Ectodermal cell (in vitro differentiated cells): ENCODE measurements around the gene YLPM1.

Source experiments
- H3K27ac ChIP-seq: 2 replicates; pipeline ENCODE4 v1.7.0; 2013; ENCODE audit warnings: mild to moderate bottlenecking, low read depth, low read length; ENCODE audit not compliant: insufficient read depth, poor library complexity, severe bottlenecking
- H3K27me3 ChIP-seq: 2 replicates; pipeline ENCODE4 v1.7.0; 2013; ENCODE audit warnings: mild to moderate bottlenecking, low read length; ENCODE audit not compliant: insufficient read depth, control insufficient read depth, poor library complexity, severe bottlenecking
- H3K36me3 ChIP-seq: one replicate; pipeline ENCODE4 v1.7.0; 2013; ENCODE audit warnings: low read length; ENCODE audit not compliant: control insufficient read depth, insufficient read depth
- H3K4me1 ChIP-seq: one replicate; pipeline ENCODE4 v1.7.0; 2013; ENCODE audit warnings: low read length; ENCODE audit not compliant: control insufficient read depth, insufficient read depth
- H3K4me3 ChIP-seq: 2 replicates; pipeline ENCODE4 v1.7.0; 2013; ENCODE audit warnings: low read depth, low read length, control low read depth; ENCODE audit not compliant: insufficient read depth
- H3K9me3 ChIP-seq: 2 replicates; pipeline ENCODE4 v1.7.0; 2013; ENCODE audit warnings: mild to moderate bottlenecking, low read length, moderate library complexity; ENCODE audit not compliant: control insufficient read depth
- whole genome bisulfite sequencing, 2 experiments: methylation state at CpG; one replicate each; pipeline ENCODE4 v1.1.7; 2013; ENCODE audit warnings: missing lambda C conversion rate in 2 of 2; 5-methylcytosine and 5-hydroxymethylcytosine counted together

The YLPM1 gene

DNA sequence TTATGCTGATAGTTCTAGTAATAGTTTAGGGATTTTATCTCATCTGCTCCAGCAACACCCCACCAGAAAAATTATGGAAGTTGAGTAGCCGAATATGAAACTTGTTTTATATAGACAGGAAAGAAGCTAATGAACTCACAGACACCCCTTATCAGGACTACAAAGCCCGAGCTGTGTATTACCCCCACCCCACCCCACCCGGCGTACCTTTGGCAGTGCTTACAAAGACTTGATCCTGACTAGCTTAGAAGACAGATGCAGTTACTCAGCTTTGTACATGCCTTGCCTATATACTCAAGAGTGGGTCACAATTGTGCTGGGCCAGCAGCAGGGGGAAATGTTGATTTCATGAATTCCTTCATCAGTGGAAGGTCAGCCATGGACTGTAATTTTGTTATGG lies 90.5 kb downstream of the YLPM1 start:
- WGBS, 2 experiments = 87 to 91% methylated on average over 3 of the region's 4 CpGs
- Histone ChIP-seq H3K9me3 (no peaks in the 10 kb centered on the region), H3K4me3 (no peak overlapping the region), H3K27me3 (no peaks in the 10 kb centered on the region), H3K36me3 (no peaks in the 10 kb centered on the region), H3K27ac (no peak overlapping the region), H3K4me1 (no peaks in the 10 kb centered on the region)

DNA sequence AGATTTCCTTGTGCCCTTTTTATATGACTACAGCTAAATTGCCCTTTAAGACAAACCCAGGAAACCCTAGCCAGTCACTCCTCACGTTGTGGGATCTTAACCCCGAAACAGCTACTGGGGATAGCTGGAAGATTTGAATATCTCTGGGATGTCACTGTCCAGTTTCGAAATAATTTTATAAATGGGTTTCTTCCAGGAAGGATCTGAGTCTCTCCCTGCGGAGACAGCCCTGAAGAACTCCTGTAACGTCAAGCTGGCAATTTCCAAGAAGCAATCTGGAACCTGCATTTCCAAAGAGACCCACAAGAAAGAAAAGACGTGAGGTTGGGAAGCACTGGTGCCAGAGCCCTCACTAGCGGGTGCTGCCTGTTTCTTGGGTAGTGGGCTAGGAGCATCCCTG lies 91.9 kb downstream of the YLPM1 start:
- H3K4me1 ChIP-seq = no peaks in the 10 kb centered on the region
- H3K4me3 ChIP-seq = no peak overlapping the region
- H3K27me3 ChIP-seq = no peaks in the 10 kb centered on the region
- no peak overlapping the region for H3K27ac ChIP-seq
- WGBS, 2 experiments = 90 to 92% methylated on average over 7 of the region's 7 CpGs
- H3K36me3 ChIP-seq = no peaks in the 10 kb centered on the region
- H3K9me3 ChIP-seq = no peaks in the 10 kb centered on the region

DNA sequence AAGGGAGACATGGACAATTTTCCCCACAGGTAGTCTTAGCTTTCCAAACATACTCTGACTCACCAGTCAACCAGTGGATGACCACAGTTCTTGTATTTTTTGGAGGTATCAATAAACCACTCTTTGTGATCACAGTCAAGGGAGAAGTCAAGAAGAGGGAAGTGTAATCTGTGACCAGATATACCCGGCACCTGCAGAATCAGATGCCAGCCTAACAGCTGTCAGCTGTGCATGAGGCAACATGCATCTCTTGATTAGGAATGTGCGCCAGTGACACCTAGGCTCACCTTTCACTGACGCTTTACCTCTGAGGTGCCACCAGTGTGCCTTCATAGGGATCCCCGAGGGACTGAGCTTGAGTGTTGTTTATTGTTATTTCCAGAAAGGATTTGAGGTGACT lies 92.8 kb downstream of the YLPM1 start:
- 68 to 70% methylated on average over 4 of the region's 4 CpGs for WGBS, 2 experiments
- H3K9me3 ChIP-seq = no peaks in the 10 kb centered on the region
- no peaks in the 10 kb centered on the region for H3K27me3 ChIP-seq
- no peaks in the 10 kb centered on the region for H3K36me3 ChIP-seq
- H3K27ac ChIP-seq = no peak overlapping the region
- H3K4me3 ChIP-seq = no peak overlapping the region
- no peaks in the 10 kb centered on the region for H3K4me1 ChIP-seq

DNA sequence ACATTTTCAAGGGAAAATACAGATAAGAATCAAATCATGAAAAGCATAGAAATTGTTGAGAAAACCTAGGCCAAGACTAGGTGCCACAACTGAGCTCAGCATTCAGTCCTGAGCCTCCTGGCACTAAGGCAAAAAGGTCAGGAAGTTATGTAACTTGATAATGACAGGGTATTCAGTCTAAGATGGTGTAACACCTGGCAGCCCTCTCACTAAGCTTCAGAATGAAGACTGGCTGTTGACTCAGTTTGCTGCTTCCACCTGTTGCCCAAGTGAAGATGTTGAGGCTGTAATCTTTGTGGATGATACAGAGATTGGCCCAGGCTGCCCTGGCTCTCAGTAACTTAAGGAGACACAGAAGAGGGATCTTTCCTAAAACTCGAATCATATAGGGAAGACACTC lies 93.2 kb downstream of the YLPM1 start:
- no peaks in the 10 kb centered on the region for H3K36me3 ChIP-seq
- no peaks in the 10 kb centered on the region for H3K4me1 ChIP-seq
- no peaks in the 10 kb centered on the region for H3K9me3 ChIP-seq
- H3K27ac ChIP-seq = no peak overlapping the region
- no peak overlapping the region for H3K4me3 ChIP-seq
- 92% methylated on average over 1 of the region's 1 CpG for WGBS, 2 experiments
- H3K27me3 ChIP-seq = no peaks in the 10 kb centered on the region

DNA sequence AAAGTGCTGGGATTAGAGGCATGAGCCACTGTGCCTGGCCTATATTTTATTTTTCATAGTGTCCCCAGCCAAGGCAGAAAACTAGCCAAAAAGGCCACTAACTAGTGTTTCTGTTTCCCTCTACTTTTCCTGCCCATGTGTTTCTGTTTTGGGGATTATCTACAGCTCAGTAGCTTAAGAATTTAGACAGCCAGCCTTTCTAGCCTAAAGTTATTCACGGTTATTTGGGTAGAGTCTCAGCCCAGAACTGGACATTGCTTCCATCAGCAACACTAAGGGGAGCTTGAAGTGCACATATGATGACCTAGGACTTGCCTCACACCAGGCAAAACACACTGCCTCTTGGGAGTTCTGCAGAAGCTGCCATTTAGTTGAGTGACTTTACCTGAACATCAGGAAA lies 94.9 kb downstream of the YLPM1 start:
- Histone ChIP-seq H3K4me3 (no peak overlapping the region), H3K27me3 (no peaks in the 10 kb centered on the region), H3K36me3 (no peaks in the 10 kb centered on the region), H3K9me3 (no peaks in the 10 kb centered on the region), H3K27ac (no peak overlapping the region), H3K4me1 (no peaks in the 10 kb centered on the region)
- 88 to 100% methylated on average over 1 of the region's 1 CpG for WGBS, 2 experiments

DNA sequence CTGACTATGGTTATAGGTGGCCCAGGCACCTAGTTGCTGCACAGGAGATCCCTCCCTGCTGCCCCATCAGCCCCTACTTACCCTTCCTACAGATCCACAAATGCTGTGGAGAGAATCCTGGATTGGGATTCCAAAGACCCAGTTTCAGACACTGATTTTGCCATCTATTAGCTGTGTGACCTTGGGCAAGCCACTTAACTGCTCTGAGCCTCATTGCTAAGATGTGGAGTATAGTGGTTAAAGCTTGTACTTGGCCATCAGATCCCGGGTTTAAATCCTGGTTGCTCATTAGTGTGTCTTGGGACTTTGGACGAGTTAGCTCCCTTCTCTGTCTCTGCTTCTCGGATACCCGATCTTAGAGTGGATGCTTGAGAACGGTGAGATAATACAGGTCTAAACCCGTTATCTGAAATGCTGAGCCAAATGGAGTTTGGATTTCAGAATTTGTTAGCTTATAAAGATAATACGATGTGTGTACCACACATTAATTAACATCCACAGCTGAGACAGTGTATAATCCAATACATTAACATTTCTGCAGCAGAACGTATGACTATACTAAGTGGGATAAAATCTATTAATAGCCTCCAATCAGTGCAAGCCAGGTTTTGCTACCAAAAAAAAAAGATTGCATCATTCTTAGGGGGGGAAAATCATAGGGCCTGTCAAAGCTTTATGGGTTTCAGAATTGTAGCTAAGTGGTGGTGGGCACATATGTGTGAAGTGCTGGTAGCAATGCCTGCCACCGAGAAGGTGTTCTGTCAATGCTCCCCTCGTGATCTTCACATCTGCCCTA lies 96.8 kb downstream of the YLPM1 start:
- 78 to 83% methylated on average over 8 to 10 of the region's 10 CpGs for WGBS, 2 experiments
- Histone ChIP-seq H3K4me1 (no peaks in the 10 kb centered on the region), H3K36me3 (no peaks in the 10 kb centered on the region), H3K27ac (no peak overlapping the region), H3K27me3 (no peaks in the 10 kb centered on the region), H3K4me3 (no peak overlapping the region), H3K9me3 (no peaks in the 10 kb centered on the region)

DNA sequence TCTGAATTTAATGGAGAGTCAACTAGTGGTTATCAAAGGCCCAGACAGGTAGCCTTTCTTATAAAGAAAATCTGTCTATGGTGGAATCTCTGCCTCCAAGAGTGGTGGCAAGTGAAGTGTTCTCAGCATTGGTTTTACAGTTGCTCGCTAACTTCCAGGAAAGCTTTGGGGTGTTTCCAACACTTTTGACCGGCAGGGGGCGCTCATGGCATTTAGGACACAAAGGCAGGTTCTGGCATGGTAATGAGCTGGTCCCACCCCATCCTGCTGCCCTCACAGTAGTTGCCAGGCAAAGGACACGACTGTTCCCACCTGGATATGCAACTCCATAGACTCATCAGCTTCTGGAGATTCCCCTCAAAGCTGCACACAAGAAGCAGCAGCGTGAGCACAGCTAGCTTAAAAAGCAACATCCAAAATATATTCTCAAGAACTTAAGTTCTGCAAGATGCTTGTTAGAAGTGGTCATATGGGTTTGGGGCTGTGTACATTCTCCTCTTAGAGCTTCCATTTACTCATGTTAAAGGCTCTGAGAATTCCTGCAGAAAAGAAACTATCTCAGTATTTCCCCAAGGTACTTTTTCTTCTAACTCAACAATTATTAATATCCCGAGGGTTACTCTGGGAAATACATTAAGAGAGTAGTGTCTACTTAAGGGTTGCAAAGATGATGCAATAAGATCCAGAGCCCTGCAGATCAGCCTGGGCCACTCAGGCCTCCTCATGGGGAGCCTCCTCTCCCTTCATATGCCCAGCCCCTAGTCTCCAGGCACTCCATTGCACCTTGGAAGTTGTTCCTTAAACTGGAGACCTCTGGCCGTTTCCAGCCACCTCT lies 98.0 kb downstream of the YLPM1 start:
- Histone ChIP-seq H3K36me3 (no peaks in the 10 kb centered on the region), H3K9me3 (no peaks in the 10 kb centered on the region), H3K27ac (no peak overlapping the region), H3K27me3 (no peaks in the 10 kb centered on the region), H3K4me3 (no peak overlapping the region), H3K4me1 (no peaks in the 10 kb centered on the region)
- 23 to 30% methylated on average over 7 of the region's 7 CpGs for WGBS, 2 experiments

DNA sequence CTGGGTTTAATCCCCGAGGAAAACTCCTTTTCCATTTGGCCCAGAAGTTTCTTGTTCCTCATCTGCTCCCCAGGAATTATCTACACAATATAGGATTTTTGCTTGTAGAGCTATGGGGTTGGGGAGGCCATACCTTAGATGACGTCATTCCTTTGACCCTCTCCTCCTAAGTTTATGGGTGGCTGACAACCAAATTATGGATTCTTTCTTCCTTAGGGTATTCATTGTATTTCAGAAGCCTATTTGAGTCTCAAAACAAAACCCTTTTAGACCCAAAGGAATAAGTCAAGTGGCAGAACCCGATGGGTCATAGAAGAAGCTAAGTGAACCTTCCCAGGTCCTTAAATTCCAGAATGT lies 98.6 kb downstream of the YLPM1 start:
- WGBS, 2 experiments = 94 to 95% methylated on average over 2 to 3 of the region's 3 CpGs
- H3K4me1 ChIP-seq = no peaks in the 10 kb centered on the region
- H3K4me3 ChIP-seq = no peak overlapping the region

DNA sequence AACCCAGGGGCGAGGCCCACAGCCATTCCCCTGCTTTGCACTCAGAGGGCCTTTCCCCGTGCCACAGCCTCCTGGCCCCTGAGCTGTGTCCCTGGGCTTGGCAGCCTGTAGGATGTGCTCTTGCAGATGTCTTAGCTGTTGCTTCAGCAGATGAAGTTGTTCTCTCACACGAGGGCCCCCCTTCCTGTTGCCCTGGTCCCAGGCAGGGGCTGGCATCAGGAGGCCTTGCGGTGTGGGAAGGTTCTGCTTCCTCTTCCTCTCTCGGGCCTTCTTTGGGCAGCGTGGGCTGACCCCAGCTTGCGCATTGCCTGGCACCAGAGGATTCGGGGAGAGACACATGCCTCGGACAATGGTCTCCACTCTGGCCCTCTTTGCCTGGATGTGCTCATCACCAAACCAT lies 100.2 kb downstream of the YLPM1 start:
- WGBS, 2 experiments = 90 to 93% methylated on average over 9 of the region's 9 CpGs
- H3K27me3 ChIP-seq = no peaks in the 10 kb centered on the region
- no peaks in the 10 kb centered on the region for H3K36me3 ChIP-seq
- no peak overlapping the region for H3K4me3 ChIP-seq
- no peaks in the 10 kb centered on the region for H3K9me3 ChIP-seq
- H3K27ac ChIP-seq = no peak overlapping the region
- no peaks in the 10 kb centered on the region for H3K4me1 ChIP-seq

More for the DNA sequence above, 98.6 kb downstream of the YLPM1 start:
- no peak overlapping the region for H3K27ac ChIP-seq
- H3K9me3 ChIP-seq = no peaks in the 10 kb centered on the region
- H3K36me3 ChIP-seq = no peaks in the 10 kb centered on the region
- H3K27me3 ChIP-seq = no peaks in the 10 kb centered on the region

DNA sequence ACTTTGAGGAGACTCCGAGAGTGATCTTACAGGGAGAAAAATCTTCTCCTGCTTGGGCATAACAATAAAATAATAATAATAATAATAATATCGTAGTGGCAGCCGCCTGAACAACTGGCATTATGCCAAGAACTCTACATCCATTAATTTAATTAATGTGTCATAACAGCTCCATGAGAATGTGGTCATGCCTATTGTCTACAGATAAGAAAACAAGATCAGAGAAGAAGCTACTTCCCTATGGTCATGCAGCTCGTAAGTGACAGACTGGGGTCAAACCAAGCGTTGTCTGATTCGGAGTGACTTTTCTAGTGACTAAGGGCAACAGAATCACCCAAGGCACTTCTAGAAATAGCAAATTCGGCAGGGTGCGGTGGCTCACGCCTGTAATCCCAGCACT lies 101.1 kb downstream of the YLPM1 start:
- 91 to 95% methylated on average over 6 to 8 of the region's 9 CpGs for WGBS, 2 experiments
- Histone ChIP-seq H3K9me3 (no peaks in the 10 kb centered on the region), H3K27ac (no peak overlapping the region), H3K4me3 (no peak overlapping the region), H3K36me3 (no peaks in the 10 kb centered on the region), H3K4me1 (no peaks in the 10 kb centered on the region), H3K27me3 (no peaks in the 10 kb centered on the region)
